ENCODE data around the gene RBM26.

- TF ChIP-seq EZH2 (IDR thresholded peaks at IDR 0.05; ENCODE audit: insufficient read depth, poor library complexity, severe bottlenecking) (no peak), EZH2phosphoT487 (IDR thresholded peaks at IDR 0.05; ENCODE audit: insufficient read depth, low read depth) (no peak)
Measured at GRCh38 chr13:79289571-79289970, 116.5 kb downstream of the RBM26 start.
